Activated T-cell treated with anti-CD3 and anti-CD28 coated beads for 4 hours (primary cell): ENCODE measurements around the gene SEC24C.

Source experiments
- DNase-seq: peaks from one replicate; pipeline ENCODE4 v3.0.0-alpha.2; 2020

SEC24C gene

GRCh38 chr10:73814896-73815718 lies 70.9 kb downstream of the SEC24C start:
- no peak for DNase-seq

GRCh38 chr10:73815719-73816030 lies 71.5 kb downstream of the SEC24C start:
- DNase-seq, result no peak

GRCh38 chr10:73816917-73817729 lies 73.0 kb downstream of the SEC24C start:
- no peak for DNase-seq

- no peak for DNase-seq
Measured at GRCh38 chr10:73817826-73818225, 73.7 kb downstream of the SEC24C start.

- no peak for DNase-seq
Measured at GRCh38 chr10:73818402-73818801, 74.2 kb downstream of the SEC24C start.

- DNase-seq, result no peak
Measured at GRCh38 chr10:73819081-73819480, 74.9 kb downstream of the SEC24C start.

GRCh38 chr10:73819513-73820093 lies 75.4 kb downstream of the SEC24C start:
- DNase-seq, result no peak
